ENCODE measurements around the gene THY1.

- TF ChIP-seq EZH2 (IDR thresholded peaks at IDR 0.05; ENCODE audit: borderline replicate concordance, low read length) (no peak), CTCF (IDR thresholded peaks at IDR 0.05; ENCODE audit: low read length) (no peak)
These were observed 45.7 kb downstream of the THY1 start for GRCh38 chr11:119377112-119377901.

Measured in OCI-LY1 (cell line).